ENCODE measurements around the gene ADCY9. TPM values are rescaled to one million over a fixed set of nuclear protein-coding genes. Genes with fewer than 3 reads are reported as not detected.

The ADCY9 gene
- polyA plus RNA-seq, 3 donors: 0.44 to 9.3 (median 0.67) TPM

GRCh38 chr16:3993052-3993785 lies 123.0 kb downstream of the ADCY9 start:
- Histone ChIP-seq H3K4me2 (replicated peaks; ENCODE audit: extremely low read depth, low read length, poor library complexity, severe bottlenecking) (peak overlapping the region; percentile 49), H3K9ac (ENCODE audit: insufficient read depth, low read length, poor library complexity, severe bottlenecking) (no peak overlapping the region), H2AFZ (ENCODE audit: insufficient read depth, low read depth, low read length, poor library complexity, severe bottlenecking) (no peak overlapping the region), H3K79me2 (ENCODE audit: insufficient read depth, low read length) (no peaks in the 10 kb centered on the region), H3K4me3 (replicated peaks in 1 of 3; ENCODE audit: low read depth in 2 of 3, low read length in 3 of 3) (no peak overlapping the region), H3K4me1 (ENCODE audit: control insufficient read depth in 1 of 2, insufficient read depth in 2 of 2, low read length in 2 of 2) (peaks cover 2 to 11% of the 10 kb centered on the region in 2 donors), H3K9me3 (replicated peaks in 1 of 2; ENCODE audit: control insufficient read depth in 1 of 2, insufficient read depth in 1 of 2, low read length in 2 of 2) (no peaks in the 10 kb centered on the region), H3K27ac (ENCODE audit: low read depth in 1 of 2, low read length in 2 of 2) (peak overlapping the region in 1 of 2 donors; percentile 10), H4K20me1 (ENCODE audit: insufficient read depth, low read length) (no peaks in the 10 kb centered on the region), H3K27me3 (ENCODE audit: control insufficient read depth in 2 of 2, insufficient read depth in 2 of 2, low read length in 2 of 2) (no peaks in the 10 kb centered on the region), H3K36me3 (replicated peaks in 1 of 2; ENCODE audit: control insufficient read depth in 1 of 2, insufficient read depth in 2 of 2, low read length in 2 of 2) (no peaks in the 10 kb centered on the region)
- peaks cover 23 to 40% of the 10 kb centered on the region in 2 donors for H3K36me3 Mint-ChIP-seq
- peaks cover 6% of the 10 kb centered on the region for H3K4me1 Mint-ChIP-seq
- H3K27me3 Mint-ChIP-seq (ENCODE audit: low read depth in 3 of 3): peaks cover 0 to 3% (median 0%) of the 10 kb centered on the region in 3 donors
- H3K4me3 Mint-ChIP-seq: no peak overlapping the region
- H3K27ac Mint-ChIP-seq: peak overlapping the region in 4 of 7 donors; percentile 26 to 82 (median 68)
- WGBS (ENCODE audit: insufficient coverage): 94% methylated on average over 36 of the region's 36 CpGs
- intact Hi-C loops (cut with micrococcal nuclease): no loop called here
- DNase-seq: no peak
- H3K9me3 Mint-ChIP-seq: no peaks in the 10 kb centered on the region
- no peak for TF ChIP-seq CTCF (IDR thresholded peaks at IDR 0.05)

- H3K4me1 Mint-ChIP-seq: peaks cover 13% of the 10 kb centered on the region
- Histone ChIP-seq H3K9ac (ENCODE audit: insufficient read depth, low read length, poor library complexity, severe bottlenecking) (no peak overlapping the region), H3K4me3 (replicated peaks in 1 of 3; ENCODE audit: low read depth in 2 of 3, low read length in 3 of 3) (peak overlapping the region in 1 of 3 experiments; percentile 53), H3K27ac (ENCODE audit: low read depth in 1 of 2, low read length in 2 of 2) (peak overlapping the region in 1 of 2 donors; percentile 10), H4K20me1 (ENCODE audit: insufficient read depth, low read length) (no peaks in the 10 kb centered on the region), H2AFZ (ENCODE audit: insufficient read depth, low read depth, low read length, poor library complexity, severe bottlenecking) (no peak overlapping the region), H3K79me2 (ENCODE audit: insufficient read depth, low read length) (no peaks in the 10 kb centered on the region), H3K9me3 (replicated peaks in 1 of 2; ENCODE audit: control insufficient read depth in 1 of 2, insufficient read depth in 1 of 2, low read length in 2 of 2) (no peaks in the 10 kb centered on the region), H3K4me2 (replicated peaks; ENCODE audit: extremely low read depth, low read length, poor library complexity, severe bottlenecking) (peak overlapping the region; percentile 49), H3K27me3 (ENCODE audit: control insufficient read depth in 2 of 2, insufficient read depth in 2 of 2, low read length in 2 of 2) (no peaks in the 10 kb centered on the region), H3K4me1 (ENCODE audit: control insufficient read depth in 1 of 2, insufficient read depth in 2 of 2, low read length in 2 of 2) (peaks cover 9 to 18% of the 10 kb centered on the region in 2 donors), H3K36me3 (replicated peaks in 1 of 2; ENCODE audit: control insufficient read depth in 1 of 2, insufficient read depth in 2 of 2, low read length in 2 of 2) (no peaks in the 10 kb centered on the region)
- H3K27me3 Mint-ChIP-seq (ENCODE audit: low read depth in 3 of 3): peaks cover 0 to 3% (median 0%) of the 10 kb centered on the region in 3 donors
- DNase-seq: peak; percentile 21 to 74 (median 62)
- H3K36me3 Mint-ChIP-seq: peaks cover 27 to 42% of the 10 kb centered on the region in 2 donors
- intact Hi-C loops (cut with micrococcal nuclease): no loop called here
- H3K4me3 Mint-ChIP-seq: no peak overlapping the region
- TF ChIP-seq CTCF (IDR thresholded peaks at IDR 0.05): no peak
- H3K9me3 Mint-ChIP-seq: no peaks in the 10 kb centered on the region
- WGBS (ENCODE audit: insufficient coverage): 81% methylated on average over 30 of the region's 35 CpGs
- peak overlapping the region in 4 of 7 donors; percentile 37 to 94 (median 74) for H3K27ac Mint-ChIP-seq
These were observed 123.8 kb downstream of the ADCY9 start for GRCh38 chr16:3992297-3993051.

Data from CD14-positive monocyte (primary cell).